ENCODE data around the gene ASTN2. TPM values are rescaled to one million over a fixed set of nuclear protein-coding genes. Genes with fewer than 3 reads are reported as not detected.

ASTN2 gene
- total and polyA plus RNA-seq, 9 of the 15 experiments (the other 6 are each of a cell fraction or from before 2014, with no cell fraction given) = 0.56 to 3.5 (median 1.9) TPM

- Histone ChIP-seq H3K27me3 (ENCODE audit: control insufficient read depth in 2 of 2, insufficient read depth in 2 of 2, low read length in 2 of 2) (no peaks in the 10 kb centered on the region), H3K9me3 (replicated peaks; ENCODE audit: control insufficient read depth, insufficient read depth, low read depth, low read length) (no peaks in the 10 kb centered on the region), H3K4me3 (no peak overlapping the region), H3K9me1 (ENCODE audit: control insufficient read depth, insufficient read depth, low read length) (no peaks in the 10 kb centered on the region), H3K9ac (ENCODE audit: insufficient read depth in 1 of 2, low read depth in 2 of 2, low read length in 2 of 2) (no peak overlapping the region), H3K27ac (ENCODE audit: extremely low read depth, low read depth, low read length) (no peak overlapping the region), H3K4me1 (replicated peaks in 1 of 2; ENCODE audit: control insufficient read depth in 2 of 2, insufficient read depth in 2 of 2, low read length in 2 of 2) (no peaks in the 10 kb centered on the region), H4K20me1 (replicated peaks; ENCODE audit: control insufficient read depth, insufficient read depth, low read length) (no peaks in the 10 kb centered on the region), H3K36me3 (ENCODE audit: control insufficient read depth, insufficient read depth, low read length) (no peaks in the 10 kb centered on the region), H3K4me2 (ENCODE audit: insufficient read depth, low read length) (no peak overlapping the region), H2AFZ (ENCODE audit: low read depth, low read length) (no peak overlapping the region), H3K79me2 (ENCODE audit: control insufficient read depth, insufficient read depth, low read length) (no peaks in the 10 kb centered on the region)
- 0% methylated on average over 2 of the region's 2 CpGs for WGBS (ENCODE audit: insufficient coverage, low coverage, missing lambda C conversion rate)
- ATAC-seq = no peak
- TF ChIP-seq CEBPB (tag; IDR thresholded peaks at IDR 0.05) (0 out of 2 replicates have a peak, but pooled peaks have one; percentile 19), CEBPG (CRISPR knock-in tag; IDR thresholded peaks at IDR 0.05) (no peak), CEBPG (tag; conservative IDR thresholded peaks at IDR 0.05 in 1 of 2, IDR thresholded peaks at IDR 0.05 in 1 of 2) (peak; percentile 25 to 67; a peak in 2 of 4 replicates), POLR3G (IDR thresholded peaks at IDR 0.05; ENCODE audit: extremely low read depth, insufficient read length, insufficient replicate concordance) (no peak), HMG20B (CRISPR knock-in tag; IDR thresholded peaks at IDR 0.05) (no peak)
- TF ChIP-seq, protein P1, sequence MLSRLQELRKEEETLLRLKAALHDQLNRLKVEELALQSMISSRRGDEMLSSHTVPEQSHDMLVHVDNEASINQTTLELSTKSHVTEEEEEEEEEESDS (CRISPR knock-in tag; IDR thresholded peaks at IDR 0.05) = no peak
- no peak for DNase-seq (ENCODE audit: extremely low read depth in 1 of 4, low spot score in 3 of 4)
- POLR2A ChIA-PET = no interaction called here
- CTCF ChIA-PET (ENCODE audit: low intra/inter-chr PET ratio) = no interaction called here
- intact Hi-C loops (cut with micrococcal nuclease) (no loop called here), in situ Hi-C loops (cut with MboI) (no loop called here)
- no TSS peak for BruUV-seq (replicated peaks)
- no peak for FAIRE-seq
Observed at GRCh38 chr9:117430813-117431212, 16.0 kb upstream of the ASTN2 start.

DNA sequence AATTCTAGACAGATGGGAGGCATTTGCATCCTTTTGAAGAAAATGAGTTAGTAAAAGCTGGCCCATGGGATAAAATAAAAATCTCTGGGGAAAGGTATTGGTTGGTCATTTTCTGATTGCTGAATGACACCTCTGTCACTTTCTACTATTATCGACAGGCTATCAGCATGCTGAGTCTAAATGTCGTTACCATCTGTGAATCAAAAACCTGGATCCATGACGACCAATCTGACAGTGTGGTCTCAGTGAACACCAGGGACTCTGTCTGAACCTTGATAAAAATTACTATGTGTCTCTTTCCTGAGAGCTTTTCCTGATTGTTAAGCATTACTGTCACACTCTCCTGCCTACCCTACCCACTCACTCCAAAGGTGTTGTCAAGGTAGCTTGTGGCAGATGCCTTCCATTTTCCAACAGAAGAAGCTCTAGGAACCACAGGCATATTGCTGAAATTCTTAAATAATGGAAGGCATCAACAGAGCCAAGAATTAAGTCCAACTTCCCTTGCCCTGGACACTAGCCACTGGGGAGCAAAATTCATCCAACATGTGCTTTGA is 12.6 kb upstream of the ASTN2 start:
- H3K4me3 ChIP-seq = no peak overlapping the region
- no peak for TF ChIP-seq MITF (IDR thresholded peaks at IDR 0.05)
- no peak for TF ChIP-seq NONO (IDR thresholded peaks at IDR 0.05; ENCODE audit: low read depth in 2 of 2, low read length in 1 of 2)
- no peak for TF ChIP-seq FOXJ3 (CRISPR knock-in tag; IDR thresholded peaks at IDR 0.05)
- no peak for TF ChIP-seq KLF1 (tag; IDR thresholded peaks at IDR 0.05)
- no peak for TF ChIP-seq USF1 (CRISPR knock-in tag; IDR thresholded peaks at IDR 0.05)
- TF ChIP-seq BMI1 (IDR thresholded peaks at IDR 0.05; ENCODE audit: low read length) = no peak
- no peak for TF ChIP-seq MAFG (tag; conservative IDR thresholded peaks at IDR 0.05)
- no peak for TF ChIP-seq NFXL1 (CRISPR knock-in tag; IDR thresholded peaks at IDR 0.05)
- TF ChIP-seq MEIS2 (IDR thresholded peaks at IDR 0.05; ENCODE audit: partially characterized antibody) = no peak
- no peak for TF ChIP-seq ZNF589 (CRISPR knock-in tag; IDR thresholded peaks at IDR 0.05; ENCODE audit: low read depth)

More for the DNA sequence above, 12.6 kb upstream of the ASTN2 start:
- H3K27me3 ChIP-seq (ENCODE audit: control insufficient read depth in 2 of 2, insufficient read depth in 2 of 2, low read length in 2 of 2) = no peaks in the 10 kb centered on the region
- CTCF ChIA-PET (ENCODE audit: low intra/inter-chr PET ratio) = no interaction called here
- POLR2A ChIA-PET = interaction anchor here (0.7 kb wide), 1 partner anchor 14 kb away, joined by 3 read pairs; no protein-coding TSS in a partner anchor
- no peak overlapping the region for H3K27ac ChIP-seq (ENCODE audit: extremely low read depth, low read depth, low read length)
- ATAC-seq (no peak), FAIRE-seq (no peak), DNase-seq (ENCODE audit: extremely low read depth in 1 of 4, low spot score in 3 of 4) (no peak)
- 0% methylated on average over 3 of the region's 3 CpGs for WGBS (ENCODE audit: insufficient coverage, low coverage, missing lambda C conversion rate)
- no peaks in the 10 kb centered on the region for H3K9me3 ChIP-seq (replicated peaks; ENCODE audit: control insufficient read depth, insufficient read depth, low read depth, low read length)
- no peak overlapping the region for H2AFZ ChIP-seq (ENCODE audit: low read depth, low read length)
- no peaks in the 10 kb centered on the region for H3K36me3 ChIP-seq (ENCODE audit: control insufficient read depth, insufficient read depth, low read length)
- BruUV-seq (replicated peaks) = no TSS peak
- in situ Hi-C loops (cut with MboI) = no loop called here
- no peaks in the 10 kb centered on the region for H3K4me1 ChIP-seq (replicated peaks in 1 of 2; ENCODE audit: control insufficient read depth in 2 of 2, insufficient read depth in 2 of 2, low read length in 2 of 2)
- H3K4me2 ChIP-seq (ENCODE audit: insufficient read depth, low read length) = no peak overlapping the region
- no peak overlapping the region for H3K9ac ChIP-seq (ENCODE audit: insufficient read depth in 1 of 2, low read depth in 2 of 2, low read length in 2 of 2)
- H3K79me2 ChIP-seq (ENCODE audit: control insufficient read depth, insufficient read depth, low read length) = no peaks in the 10 kb centered on the region
- H3K9me1 ChIP-seq (ENCODE audit: control insufficient read depth, insufficient read depth, low read length) = no peaks in the 10 kb centered on the region
- H4K20me1 ChIP-seq (replicated peaks; ENCODE audit: control insufficient read depth, insufficient read depth, low read length) = no peaks in the 10 kb centered on the region
- intact Hi-C loops (cut with micrococcal nuclease) = no loop called here

All from K562 (cell line).